ENCODE data around the gene SPATS2. TPM values are rescaled to one million over a fixed set of nuclear protein-coding genes. Genes with fewer than 3 reads are reported as not detected.
"Not testable (repeated sequence)": the region's sequence is repeated elsewhere in the genome, so short reads cannot be mapped to it uniquely, and the experiment has no call there.

SPATS2 gene
- total RNA-seq, 4 donors from 2014 or later = 5.3 to 7.8 (median 6.7) TPM

- no peak overlapping the region for H3K27ac ChIP-seq
- DNase-seq = no peak
- peaks cover 0 to 3% of the 10 kb centered on the region in 2 donors for H3K4me1 ChIP-seq
- peaks cover 0 to 9% of the 10 kb centered on the region in 2 donors for H3K36me3 ChIP-seq
- H3K4me3 ChIP-seq = no peak overlapping the region
- in situ Hi-C loops (cut with MboI; ENCODE audit: low sequenced_read_pairs in 4 of 4) (loop anchor here in 1 of 4 donors (10.0 kb wide), 1 partner anchor 129 kb away; no protein-coding TSS in a partner anchor), intact Hi-C loops (cut with DNase I; ENCODE audit: low total_unique reads) (no loop called here)
- no peaks in the 10 kb centered on the region for H3K27me3 ChIP-seq
- no peak for ATAC-seq
- H3K9me3 ChIP-seq = no peaks in the 10 kb centered on the region
- TF ChIP-seq CTCF (IDR thresholded peaks at IDR 0.05 in 4 of 5, conservative IDR thresholded peaks at IDR 0.05 in 1 of 5) = no peak
- TF ChIP-seq POLR2A (IDR thresholded peaks at IDR 0.05) = no peak
Observed at GRCh38 chr12:49375406-49375805, 8.1 kb downstream of the SPATS2 start.

- intact Hi-C loops (cut with DNase I; ENCODE audit: low total_unique reads) = no loop called here
- Histone ChIP-seq H3K9me3 (no peaks in the 10 kb centered on the region), H3K4me3 (no peak overlapping the region), H3K4me1 (peaks cover 0 to 6% of the 10 kb centered on the region in 2 donors), H3K27ac (no peak overlapping the region), H3K27me3 (no peaks in the 10 kb centered on the region), H3K36me3 (peaks cover 0 to 9% of the 10 kb centered on the region in 2 donors)
- TF ChIP-seq CTCF (IDR thresholded peaks at IDR 0.05 in 4 of 5, conservative IDR thresholded peaks at IDR 0.05 in 1 of 5) = no peak
- no peak for TF ChIP-seq POLR2A (IDR thresholded peaks at IDR 0.05)
- DNase-seq (no peak), ATAC-seq (no peak)
- in situ Hi-C loops (cut with MboI; ENCODE audit: low sequenced_read_pairs in 4 of 4) = loop anchor here in 1 of 4 donors (10.0 kb wide), 1 partner anchor 127 kb away; no protein-coding TSS in a partner anchor
Observed at GRCh38 chr12:49377386-49377785, 10.1 kb downstream of the SPATS2 start.

GRCh38 chr12:49380184-49380583 is 12.9 kb downstream of the SPATS2 start:
- H3K4me1 ChIP-seq; H3K27ac ChIP-seq; in situ Hi-C loops (cut with MboI; ENCODE audit: low sequenced_read_pairs in 4 of 4); intact Hi-C loops (cut with DNase I; ENCODE audit: low total_unique reads); H3K36me3 ChIP-seq; H3K9me3 ChIP-seq; DNase-seq; H3K27me3 ChIP-seq; H3K4me3 ChIP-seq; ATAC-seq: not testable (repeated sequence)

- ATAC-seq (no peak), DNase-seq (no peak)
- in situ Hi-C loops (cut with MboI; ENCODE audit: low sequenced_read_pairs in 4 of 4) = no loop called here
- H3K9me3 ChIP-seq = no peaks in the 10 kb centered on the region
- no peaks in the 10 kb centered on the region for H3K36me3 ChIP-seq
- intact Hi-C loops (cut with DNase I; ENCODE audit: low total_unique reads) = no loop called here
- no peaks in the 10 kb centered on the region for H3K27me3 ChIP-seq
- H3K4me1 ChIP-seq = peaks cover 0 to 6% of the 10 kb centered on the region in 2 donors
- H3K27ac ChIP-seq = no peak overlapping the region
- no peak overlapping the region for H3K4me3 ChIP-seq
- TF ChIP-seq CTCF (IDR thresholded peaks at IDR 0.05 in 4 of 5, conservative IDR thresholded peaks at IDR 0.05 in 1 of 5) (no peak), POLR2A (IDR thresholded peaks at IDR 0.05) (no peak)
Observed at GRCh38 chr12:49388682-49389386, 21.6 kb downstream of the SPATS2 start.

- DNase-seq (no peak), ATAC-seq (no peak)
- Histone ChIP-seq H3K9me3 (no peaks in the 10 kb centered on the region), H3K4me1 (peaks cover 0 to 6% of the 10 kb centered on the region in 2 donors), H3K27me3 (no peaks in the 10 kb centered on the region), H3K4me3 (no peak overlapping the region), H3K27ac (no peak overlapping the region), H3K36me3 (no peaks in the 10 kb centered on the region)
- TF ChIP-seq CTCF (IDR thresholded peaks at IDR 0.05 in 4 of 5, conservative IDR thresholded peaks at IDR 0.05 in 1 of 5) (no peak), POLR2A (IDR thresholded peaks at IDR 0.05) (no peak)
- intact Hi-C loops (cut with DNase I; ENCODE audit: low total_unique reads) = no loop called here
- in situ Hi-C loops (cut with MboI; ENCODE audit: low sequenced_read_pairs in 4 of 4) = no loop called here
Observed at GRCh38 chr12:49389387-49389703, 22.1 kb downstream of the SPATS2 start.
